Subcutaneous abdominal adipose tissue (tissue), 5 donors: ENCODE results near the gene USP7.

Source experiments
- H3K27ac ChIP-seq: one replicate; pipeline ENCODE4 v1.7.0; 2013; ENCODE audit warnings: low read depth, mild to moderate bottlenecking, inconsistent platforms, low read length, moderate library complexity
- H3K27me3 ChIP-seq, 5 donors: one replicate each; pipeline ENCODE4 v1.7.0; 2013; ENCODE audit warnings: low read length in 5 of 5, inconsistent platforms in 1 of 5; ENCODE audit not compliant: control insufficient read depth in 5 of 5, insufficient read depth in 4 of 5
- H3K36me3 ChIP-seq, 5 donors: one replicate each; pipeline ENCODE4 v1.7.0; 2013; ENCODE audit warnings: low read length in 5 of 5; ENCODE audit not compliant: control insufficient read depth in 5 of 5, insufficient read depth in 5 of 5
- H3K4me1 ChIP-seq, 5 donors: one replicate each; pipeline ENCODE4 v1.7.0; 2013; ENCODE audit warnings: low read length in 5 of 5, mild to moderate bottlenecking in 3 of 5, moderate library complexity in 1 of 5; ENCODE audit not compliant: control insufficient read depth in 5 of 5, insufficient read depth in 5 of 5
- H3K4me3 ChIP-seq, 5 donors: one replicate each; pipeline ENCODE4 v1.7.0; 2013; ENCODE audit warnings: low read length in 5 of 5, low read depth in 1 of 5
- H3K9ac ChIP-seq, 5 donors: one replicate each; pipeline ENCODE4 v1.7.0; 2013; ENCODE audit warnings: low read length in 5 of 5, mild to moderate bottlenecking in 4 of 5, moderate library complexity in 3 of 5
- H3K9me3 ChIP-seq, 5 donors: one replicate each; pipeline ENCODE4 v1.7.0; 2013; ENCODE audit warnings: low read length in 5 of 5; ENCODE audit not compliant: control insufficient read depth in 5 of 5
- donor health status: healthy.
- donor health status: healthy.
- donor health status: healthy.
- donor health status: healthy.
- donor health status: healthy.

The USP7 gene

GRCh38 chr16:8963821-8964441, at the start of gene USP7:
USP7 (minus strand) TSS chr16:8963906; CDS start chr16:8963285, 621 bp downstream.
- H3K27ac ChIP-seq, result peak within 1 kb of the TSS; percentile 74
- H3K36me3 ChIP-seq, result no peaks in the 10 kb centered on the region
- no peaks in the 10 kb centered on the region for H3K27me3 ChIP-seq
- no peaks in the 10 kb centered on the region for H3K9me3 ChIP-seq
- H3K9ac ChIP-seq, result peak within 1 kb of the TSS in 4 of 5 donors; percentile 75 to 88 (median 86)
- H3K4me3 ChIP-seq, result peak within 1 kb of the TSS; percentile 71 to 81 (median 77)
- H3K4me1 ChIP-seq, result peaks cover 13 to 47% (median 42%) of the 10 kb centered on the region in 5 donors

GRCh38 chr16:9013508-9013864, 49.8 kb upstream of the USP7 start:
- peaks cover 0 to 14% (median 10%) of the 10 kb centered on the region in 5 donors for H3K27me3 ChIP-seq
- H3K27ac ChIP-seq, result no peak overlapping the region
- H3K36me3 ChIP-seq, result no peaks in the 10 kb centered on the region
- no peak overlapping the region for H3K4me3 ChIP-seq
- H3K9me3 ChIP-seq, result peaks cover 6 to 10% (median 8%) of the 10 kb centered on the region in 5 donors
- H3K9ac ChIP-seq, result no peak overlapping the region
- peaks cover 0 to 11% (median 6%) of the 10 kb centered on the region in 5 donors for H3K4me1 ChIP-seq

- Histone ChIP-seq H3K27me3 (peaks cover 0 to 14% (median 10%) of the 10 kb centered on the region in 5 donors), H3K27ac (no peak overlapping the region), H3K9ac (no peak overlapping the region), H3K4me1 (peaks cover 0 to 15% (median 9%) of the 10 kb centered on the region in 5 donors), H3K36me3 (no peaks in the 10 kb centered on the region), H3K4me3 (no peak overlapping the region), H3K9me3 (peaks cover 6 to 10% (median 8%) of the 10 kb centered on the region in 5 donors)
Observed at GRCh38 chr16:9012848-9013507, 49.3 kb upstream of the USP7 start.

- Histone ChIP-seq H3K4me1 (peaks cover 0 to 15% (median 9%) of the 10 kb centered on the region in 5 donors), H3K9ac (no peak overlapping the region), H3K9me3 (peaks cover 6 to 10% (median 8%) of the 10 kb centered on the region in 5 donors), H3K27me3 (peaks cover 0 to 14% (median 10%) of the 10 kb centered on the region in 5 donors), H3K36me3 (no peaks in the 10 kb centered on the region), H3K4me3 (no peak overlapping the region), H3K27ac (no peak overlapping the region)
Observed at GRCh38 chr16:9012330-9012729, 48.6 kb upstream of the USP7 start.

GRCh38 chr16:9008601-9009260, 45.0 kb upstream of the USP7 start:
- no peaks in the 10 kb centered on the region for H3K9me3 ChIP-seq
- H3K4me3 ChIP-seq, result peak overlapping the region; percentile 48 to 66 (median 52)
- no peak overlapping the region for H3K27ac ChIP-seq
- H3K9ac ChIP-seq, result peak overlapping the region in 4 of 5 donors; percentile 6 to 59 (median 29)
- peaks cover 0 to 14% (median 8%) of the 10 kb centered on the region in 5 donors for H3K27me3 ChIP-seq
- H3K36me3 ChIP-seq, result no peaks in the 10 kb centered on the region
- peaks cover 0 to 15% (median 9%) of the 10 kb centered on the region in 5 donors for H3K4me1 ChIP-seq

- H3K27me3 ChIP-seq, result peaks cover 0 to 3% (median 0%) of the 10 kb centered on the region in 5 donors
- H3K9me3 ChIP-seq, result no peaks in the 10 kb centered on the region
Observed at GRCh38 chr16:9007177-9007794, 43.6 kb upstream of the USP7 start.

GRCh38 chr16:9004183-9004582, 40.5 kb upstream of the USP7 start:
- Histone ChIP-seq H3K9me3 (no peaks in the 10 kb centered on the region), H3K4me3 (no peak overlapping the region), H3K9ac (no peak overlapping the region), H3K4me1 (peaks cover 0 to 10% (median 9%) of the 10 kb centered on the region in 5 donors), H3K27me3 (no peaks in the 10 kb centered on the region), H3K27ac (no peak overlapping the region), H3K36me3 (no peaks in the 10 kb centered on the region)

More at GRCh38 chr16:9007177-9007794, 43.6 kb upstream of the USP7 start:
- H3K36me3 ChIP-seq, result no peaks in the 10 kb centered on the region
- no peak overlapping the region for H3K27ac ChIP-seq
- H3K9ac ChIP-seq, result no peak overlapping the region
- no peak overlapping the region for H3K4me3 ChIP-seq
- H3K4me1 ChIP-seq, result peaks cover 0 to 10% (median 9%) of the 10 kb centered on the region in 5 donors

- H3K4me3 ChIP-seq, result no peak overlapping the region
- H3K27me3 ChIP-seq, result no peaks in the 10 kb centered on the region
- no peak overlapping the region for H3K27ac ChIP-seq
- peaks cover 0 to 7% (median 6%) of the 10 kb centered on the region in 5 donors for H3K4me1 ChIP-seq
- H3K9ac ChIP-seq, result no peak overlapping the region
- no peaks in the 10 kb centered on the region for H3K36me3 ChIP-seq
- H3K9me3 ChIP-seq, result no peaks in the 10 kb centered on the region
Observed at GRCh38 chr16:9003763-9004162, 40.1 kb upstream of the USP7 start.

- Histone ChIP-seq H3K36me3 (no peaks in the 10 kb centered on the region), H3K9ac (no peak overlapping the region), H3K4me1 (peaks cover 0 to 3% (median 2%) of the 10 kb centered on the region in 5 donors)
Observed at GRCh38 chr16:9003322-9003721, 39.6 kb upstream of the USP7 start.

More at GRCh38 chr16:9003322-9003721, 39.6 kb upstream of the USP7 start:
- H3K9me3 ChIP-seq, result no peaks in the 10 kb centered on the region
- H3K27ac ChIP-seq, result no peak overlapping the region
- no peak overlapping the region for H3K4me3 ChIP-seq
- H3K27me3 ChIP-seq, result no peaks in the 10 kb centered on the region
